GM19324 (cell line): ENCODE data around the gene GPER1.
"Not testable (repeated sequence)": the region's sequence is repeated elsewhere in the genome, so short reads cannot be mapped to it uniquely, and the experiment has no call there.

ENCODE experiments used
- ATAC-seq: cut with Tn5 transposase; IDR thresholded peaks from one replicate; pipeline ENCODE4 v1.9.1; 2021; ENCODE audit warnings: mild to moderate bottlenecking, moderate library complexity; ENCODE audit not compliant: unreplicated experiment, low FRiP score

GPER1 gene

GRCh38 chr7:1087952-1088920 lies at the start of gene GPER1:
Gene GPER1, plus strand, starts transcription at chr7:1088113. Its CDS starts 3,616 bp downstream, at chr7:1091729.
- ATAC-seq, result no peak

- ATAC-seq, result not testable (repeated sequence)
Measured at GRCh38 chr7:1040233-1040632, 47.7 kb upstream of the GPER1 start.

- ATAC-seq, result no peak
Measured at GRCh38 chr7:1040790-1041189, 47.1 kb upstream of the GPER1 start.

- ATAC-seq, result no peak
Measured at GRCh38 chr7:1041551-1042491, 46.1 kb upstream of the GPER1 start.

GRCh38 chr7:1042492-1042833 lies 45.5 kb upstream of the GPER1 start:
- no peak for ATAC-seq

- no peak for ATAC-seq
Measured at GRCh38 chr7:1043552-1044188, 44.2 kb upstream of the GPER1 start.

- peak; percentile 94 for ATAC-seq
Measured at GRCh38 chr7:1044189-1045068, 43.5 kb upstream of the GPER1 start, which contains the start of gene GPR146. Gene GPR146, plus strand, starts transcription at chr7:1044546. Its CDS starts 12,970 bp downstream, at chr7:1057516.

GRCh38 chr7:1045069-1046063 lies 42.5 kb upstream of the GPER1 start:
- ATAC-seq, result no peak

- no peak for ATAC-seq
Measured at GRCh38 chr7:1046722-1047679, 40.9 kb upstream of the GPER1 start.

GRCh38 chr7:1049006-1049741 lies 38.7 kb upstream of the GPER1 start:
- ATAC-seq, result no peak

GRCh38 chr7:1049801-1050200 lies 38.1 kb upstream of the GPER1 start:
- no peak for ATAC-seq

- no peak for ATAC-seq
Measured at GRCh38 chr7:1050254-1050906, 37.5 kb upstream of the GPER1 start.

GRCh38 chr7:1050956-1051690 lies 36.8 kb upstream of the GPER1 start:
- ATAC-seq, result no peak

GRCh38 chr7:1052031-1052818 lies 35.7 kb upstream of the GPER1 start:
- ATAC-seq, result no peak

GRCh38 chr7:1053002-1053411 lies 34.9 kb upstream of the GPER1 start:
- ATAC-seq, result no peak
